ENCODE data around the gene RIC8B. TPM values are rescaled to one million over a fixed set of nuclear protein-coding genes. Genes with fewer than 3 reads are reported as not detected.

The RIC8B gene
- total RNA-seq, 4 donors from 2014 or later = 10.5 to 19.5 (median 16.6) TPM

- Histone ChIP-seq H3K27ac (no peak overlapping the region), H3K4me1 (peaks cover 0 to 11% (median 0%) of the 10 kb centered on the region in 4 donors), H3K9me3 (no peaks in the 10 kb centered on the region), H3K4me3 (no peak overlapping the region), H3K27me3 (no peaks in the 10 kb centered on the region), H3K36me3 (no peaks in the 10 kb centered on the region)
- no peak for TF ChIP-seq EP300 (IDR thresholded peaks at IDR 0.05; ENCODE audit: low read depth)
- TF ChIP-seq POLR2A (IDR thresholded peaks at IDR 0.05) = no peak
- no peak for TF ChIP-seq CTCF (IDR thresholded peaks at IDR 0.05)
- TF ChIP-seq POLR2AphosphoS5 (IDR thresholded peaks at IDR 0.05) = no peak
- in situ Hi-C loops (cut with MboI; ENCODE audit: low pct_ligation_motif_present in 1 of 4, low pct_unique_long_range_greater_than_20kb in 1 of 4, low sequenced_read_pairs in 3 of 4) (no loop called here), intact Hi-C loops (cut with DNase I; ENCODE audit: low total_unique reads) (no loop called here)
- 74% methylated on average over 2 of the region's 2 CpGs; no CpG with 5 or more reads in 1 of the 2 donors for WGBS, 2 donors (ENCODE audit: low coverage in 1 of 2)
- DNase-seq = no peak
Measured at GRCh38 chr12:106767206-106767605, 7.3 kb upstream of the RIC8B start.

DNA sequence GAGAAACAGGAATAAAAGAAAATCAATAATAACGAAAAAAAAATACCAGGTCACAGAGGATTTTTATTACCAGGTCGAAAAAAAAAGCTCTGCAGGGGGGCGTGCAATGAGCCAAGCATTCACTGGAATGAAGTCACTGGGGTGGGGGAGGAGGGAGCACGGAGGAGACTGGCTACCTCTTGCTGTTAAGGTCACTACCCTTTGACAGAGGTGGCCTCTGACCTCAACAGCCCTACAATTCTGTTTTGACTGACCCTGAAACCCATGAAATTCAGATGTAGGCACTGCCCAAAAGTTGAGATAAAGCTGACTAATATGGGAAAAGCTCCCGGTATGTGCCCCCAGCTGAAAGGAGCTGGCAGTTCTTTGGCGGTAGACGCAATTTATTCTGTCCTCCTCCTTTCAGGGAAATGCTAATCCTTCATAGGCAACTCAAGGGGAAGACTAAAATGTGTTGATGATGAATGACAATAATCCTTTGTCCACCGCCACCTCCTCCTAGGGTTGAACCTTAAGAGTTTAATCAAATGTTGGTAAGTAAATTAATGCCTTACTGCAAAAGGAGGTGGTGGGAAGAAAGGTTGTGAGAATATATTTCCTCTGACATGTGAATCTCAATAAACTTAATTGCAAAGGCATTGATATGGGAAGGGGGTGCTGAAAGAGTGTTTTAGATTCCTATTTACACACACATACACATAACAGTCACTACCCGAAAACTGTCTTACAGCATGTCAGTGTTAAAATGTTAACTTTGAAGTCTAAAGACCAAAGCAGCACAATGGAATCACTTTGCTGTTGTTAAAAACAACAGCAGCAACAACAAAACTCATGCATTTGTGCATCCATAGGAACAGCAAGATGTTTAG is 6.3 kb upstream of the RIC8B start:
- no peak for DNase-seq
- no peak for TF ChIP-seq POLR2AphosphoS5 (IDR thresholded peaks at IDR 0.05)
- no peak for TF ChIP-seq CTCF (IDR thresholded peaks at IDR 0.05)
- no peaks in the 10 kb centered on the region for H3K36me3 ChIP-seq
- H3K4me3 ChIP-seq = no peak overlapping the region
- no peaks in the 10 kb centered on the region for H3K27me3 ChIP-seq
- intact Hi-C loops (cut with DNase I; ENCODE audit: low total_unique reads) (no loop called here), in situ Hi-C loops (cut with MboI; ENCODE audit: low pct_ligation_motif_present in 1 of 4, low pct_unique_long_range_greater_than_20kb in 1 of 4, low sequenced_read_pairs in 3 of 4) (no loop called here)
- peaks cover 0 to 11% (median 0%) of the 10 kb centered on the region in 4 donors for H3K4me1 ChIP-seq
- H3K27ac ChIP-seq = no peak overlapping the region
- no peaks in the 10 kb centered on the region for H3K9me3 ChIP-seq
- 55 to 68% methylated on average over 6 to 9 of the region's 9 CpGs for WGBS, 2 donors (ENCODE audit: low coverage in 1 of 2)

- in situ Hi-C loops (cut with MboI; ENCODE audit: low pct_ligation_motif_present in 1 of 4, low pct_unique_long_range_greater_than_20kb in 1 of 4, low sequenced_read_pairs in 3 of 4) = no loop called here
Measured at GRCh38 chr12:106769078-106769477, 5.4 kb upstream of the RIC8B start.

GRCh38 chr12:106769546-106769945 is 4.9 kb upstream of the RIC8B start:
- no peak for DNase-seq
- intact Hi-C loops (cut with DNase I; ENCODE audit: low total_unique reads) (no loop called here), in situ Hi-C loops (cut with MboI; ENCODE audit: low pct_ligation_motif_present in 1 of 4, low pct_unique_long_range_greater_than_20kb in 1 of 4, low sequenced_read_pairs in 3 of 4) (no loop called here)
- no peak overlapping the region for H3K27ac ChIP-seq
- H3K9me3 ChIP-seq = no peaks in the 10 kb centered on the region
- TF ChIP-seq EP300 (IDR thresholded peaks at IDR 0.05; ENCODE audit: low read depth) (no peak), POLR2A (IDR thresholded peaks at IDR 0.05) (no peak), CTCF (IDR thresholded peaks at IDR 0.05) (no peak), POLR2AphosphoS5 (IDR thresholded peaks at IDR 0.05) (no peak)
- no peaks in the 10 kb centered on the region for H3K27me3 ChIP-seq
- no peak overlapping the region for H3K4me3 ChIP-seq
- no peaks in the 10 kb centered on the region for H3K36me3 ChIP-seq
- peaks cover 0 to 17% (median 2%) of the 10 kb centered on the region in 4 donors for H3K4me1 ChIP-seq
- WGBS, 2 donors (ENCODE audit: low coverage in 1 of 2) = 66 to 82% methylated on average over 6 of the region's 6 CpGs

More at GRCh38 chr12:106769078-106769477, 5.4 kb upstream of the RIC8B start:
- H3K4me1 ChIP-seq = peaks cover 0 to 17% (median 2%) of the 10 kb centered on the region in 4 donors
- H3K36me3 ChIP-seq = no peaks in the 10 kb centered on the region
- no peak overlapping the region for H3K4me3 ChIP-seq
- no peaks in the 10 kb centered on the region for H3K9me3 ChIP-seq
- TF ChIP-seq CTCF (IDR thresholded peaks at IDR 0.05) (no peak), EP300 (IDR thresholded peaks at IDR 0.05; ENCODE audit: low read depth) (no peak), POLR2A (IDR thresholded peaks at IDR 0.05) (no peak), POLR2AphosphoS5 (IDR thresholded peaks at IDR 0.05) (no peak)
- no peak for DNase-seq
- 76 to 89% methylated on average over 4 to 5 of the region's 5 CpGs for WGBS, 2 donors (ENCODE audit: low coverage in 1 of 2)
- H3K27ac ChIP-seq = no peak overlapping the region
- no peaks in the 10 kb centered on the region for H3K27me3 ChIP-seq
- intact Hi-C loops (cut with DNase I; ENCODE audit: low total_unique reads) = no loop called here

Measured in transverse colon (tissue), 4 donors.